ENCODE results near the gene RORB.
A peak's percentile ranks its signal among the peaks of the same experiment; 100 is the strongest.

RORB gene

GRCh38 chr9:74498621-74499095 is 1.5 kb downstream of the RORB start:
- Mint-ChIP-seq H3K4me3 (peak overlapping the region; percentile 79 to 83), H3K27me3 (peaks cover 35 to 52% of the 10 kb centered on the region in 2 donors), H3K9me3 (peaks cover 0 to 3% of the 10 kb centered on the region in 2 donors), H3K4me1 (ENCODE audit: low read depth in 2 of 2) (peaks cover 15 to 16% of the 10 kb centered on the region in 2 donors), H3K36me3 (ENCODE audit: insufficient read depth) (peaks cover 14% of the 10 kb centered on the region), H3K27ac (peak overlapping the region in 1 of 2 donors; percentile 84)
- DNase-seq = no peak
- ATAC-seq (replicated peaks) = no peak

- Mint-ChIP-seq H3K4me1 (ENCODE audit: low read depth in 2 of 2) (peaks cover 15 to 16% of the 10 kb centered on the region in 2 donors), H3K4me3 (peak overlapping the region; percentile 64 to 83), H3K36me3 (ENCODE audit: insufficient read depth) (peaks cover 14% of the 10 kb centered on the region), H3K9me3 (peaks cover 0 to 3% of the 10 kb centered on the region in 2 donors), H3K27me3 (peaks cover 35 to 52% of the 10 kb centered on the region in 2 donors), H3K27ac (no peak overlapping the region)
- no peak for DNase-seq
- no peak for ATAC-seq (replicated peaks)
These were observed 2.0 kb downstream of the RORB start for GRCh38 chr9:74499111-74499601.

GRCh38 chr9:74499770-74500583 is 2.8 kb downstream of the RORB start:
- Mint-ChIP-seq H3K27me3 (peaks cover 35 to 52% of the 10 kb centered on the region in 2 donors), H3K27ac (no peak overlapping the region), H3K4me3 (peak overlapping the region; percentile 64 to 83), H3K36me3 (ENCODE audit: insufficient read depth) (peaks cover 14% of the 10 kb centered on the region), H3K9me3 (peaks cover 0 to 3% of the 10 kb centered on the region in 2 donors), H3K4me1 (ENCODE audit: low read depth in 2 of 2) (peaks cover 15 to 16% of the 10 kb centered on the region in 2 donors)
- no peak for DNase-seq
- ATAC-seq (replicated peaks) = no peak

- Mint-ChIP-seq H3K4me3 (peak overlapping the region in 1 of 2 donors; percentile 83), H3K36me3 (ENCODE audit: insufficient read depth) (peaks cover 14% of the 10 kb centered on the region), H3K27me3 (peaks cover 35 to 52% of the 10 kb centered on the region in 2 donors), H3K4me1 (ENCODE audit: low read depth in 2 of 2) (peaks cover 15 to 16% of the 10 kb centered on the region in 2 donors), H3K9me3 (peaks cover 0 to 3% of the 10 kb centered on the region in 2 donors), H3K27ac (no peak overlapping the region)
- no peak for DNase-seq
- no peak for ATAC-seq (replicated peaks)
These were observed 3.4 kb downstream of the RORB start for GRCh38 chr9:74500584-74500924.

GRCh38 chr9:74501570-74501969 is 4.4 kb downstream of the RORB start:
- ATAC-seq (replicated peaks) = no peak
- no peak overlapping the region for H3K4me3 Mint-ChIP-seq
- peaks cover 35 to 52% of the 10 kb centered on the region in 2 donors for H3K27me3 Mint-ChIP-seq
- H3K27ac Mint-ChIP-seq = no peak overlapping the region
- no peak for DNase-seq
- peaks cover 0 to 3% of the 10 kb centered on the region in 2 donors for H3K9me3 Mint-ChIP-seq
- H3K36me3 Mint-ChIP-seq (ENCODE audit: insufficient read depth) = peaks cover 13% of the 10 kb centered on the region
- peaks cover 12 to 15% of the 10 kb centered on the region in 2 donors for H3K4me1 Mint-ChIP-seq (ENCODE audit: low read depth in 2 of 2)

GRCh38 chr9:74503219-74503618 is 6.1 kb downstream of the RORB start:
- ATAC-seq (replicated peaks) = no peak
- Mint-ChIP-seq H3K27ac (no peak overlapping the region), H3K9me3 (peaks cover 0 to 3% of the 10 kb centered on the region in 2 donors), H3K4me3 (no peak overlapping the region), H3K4me1 (ENCODE audit: low read depth in 2 of 2) (peaks cover 0 to 10% of the 10 kb centered on the region in 2 donors), H3K27me3 (peaks cover 21 to 35% of the 10 kb centered on the region in 2 donors), H3K36me3 (ENCODE audit: insufficient read depth) (peaks cover 7% of the 10 kb centered on the region)
- DNase-seq = no peak

- peaks cover 0 to 3% of the 10 kb centered on the region in 2 donors for H3K9me3 Mint-ChIP-seq
- H3K36me3 Mint-ChIP-seq (ENCODE audit: insufficient read depth) = peaks cover 7% of the 10 kb centered on the region
- peaks cover 18 to 31% of the 10 kb centered on the region in 2 donors for H3K27me3 Mint-ChIP-seq
- peaks cover 0 to 10% of the 10 kb centered on the region in 2 donors for H3K4me1 Mint-ChIP-seq (ENCODE audit: low read depth in 2 of 2)
- no peak for ATAC-seq (replicated peaks)
- H3K4me3 Mint-ChIP-seq = no peak overlapping the region
- no peak for DNase-seq
- H3K27ac Mint-ChIP-seq = no peak overlapping the region
These were observed 6.5 kb downstream of the RORB start for GRCh38 chr9:74503666-74504065.

GRCh38 chr9:74511333-74511732 is 14.2 kb downstream of the RORB start:
- Mint-ChIP-seq H3K9me3 (no peaks in the 10 kb centered on the region), H3K4me1 (ENCODE audit: low read depth in 2 of 2) (no peaks in the 10 kb centered on the region), H3K36me3 (ENCODE audit: insufficient read depth) (no peaks in the 10 kb centered on the region), H3K27me3 (no peaks in the 10 kb centered on the region), H3K27ac (no peak overlapping the region), H3K4me3 (no peak overlapping the region)
- DNase-seq (no peak), ATAC-seq (replicated peaks) (no peak)

GRCh38 chr9:74512416-74512815 is 15.3 kb downstream of the RORB start:
- DNase-seq (no peak), ATAC-seq (replicated peaks) (no peak)
- no peaks in the 10 kb centered on the region for H3K27me3 Mint-ChIP-seq
- no peaks in the 10 kb centered on the region for H3K9me3 Mint-ChIP-seq
- no peaks in the 10 kb centered on the region for H3K4me1 Mint-ChIP-seq (ENCODE audit: low read depth in 2 of 2)
- H3K4me3 Mint-ChIP-seq = no peak overlapping the region
- no peak overlapping the region for H3K27ac Mint-ChIP-seq
- no peaks in the 10 kb centered on the region for H3K36me3 Mint-ChIP-seq (ENCODE audit: insufficient read depth)

- Mint-ChIP-seq H3K36me3 (ENCODE audit: insufficient read depth) (no peaks in the 10 kb centered on the region), H3K9me3 (no peaks in the 10 kb centered on the region), H3K27ac (no peak overlapping the region)
These were observed 16.1 kb downstream of the RORB start for GRCh38 chr9:74513221-74513620.

GRCh38 chr9:74517188-74517587 is 20.1 kb downstream of the RORB start:
- Mint-ChIP-seq H3K9me3 (no peaks in the 10 kb centered on the region), H3K4me1 (ENCODE audit: low read depth in 2 of 2) (no peaks in the 10 kb centered on the region), H3K36me3 (ENCODE audit: insufficient read depth) (no peaks in the 10 kb centered on the region), H3K27me3 (no peaks in the 10 kb centered on the region), H3K27ac (no peak overlapping the region), H3K4me3 (no peak overlapping the region)
- ATAC-seq (replicated peaks) (no peak), DNase-seq (no peak)

More at GRCh38 chr9:74513221-74513620, 16.1 kb downstream of the RORB start:
- no peaks in the 10 kb centered on the region for H3K27me3 Mint-ChIP-seq
- ATAC-seq (replicated peaks) = no peak
- DNase-seq = no peak
- no peaks in the 10 kb centered on the region for H3K4me1 Mint-ChIP-seq (ENCODE audit: low read depth in 2 of 2)
- H3K4me3 Mint-ChIP-seq = no peak overlapping the region

GRCh38 chr9:74519419-74519818 is 22.3 kb downstream of the RORB start:
- Mint-ChIP-seq H3K4me1 (ENCODE audit: low read depth in 2 of 2) (no peaks in the 10 kb centered on the region), H3K27me3 (no peaks in the 10 kb centered on the region), H3K4me3 (no peak overlapping the region), H3K27ac (no peak overlapping the region), H3K36me3 (ENCODE audit: insufficient read depth) (no peaks in the 10 kb centered on the region), H3K9me3 (no peaks in the 10 kb centered on the region)
- ATAC-seq (replicated peaks) (no peak), DNase-seq (no peak)

- Mint-ChIP-seq H3K9me3 (no peaks in the 10 kb centered on the region), H3K4me3 (no peak overlapping the region), H3K27me3 (no peaks in the 10 kb centered on the region), H3K4me1 (ENCODE audit: low read depth in 2 of 2) (no peaks in the 10 kb centered on the region), H3K27ac (no peak overlapping the region), H3K36me3 (ENCODE audit: insufficient read depth) (no peaks in the 10 kb centered on the region)
- no peak for DNase-seq
- ATAC-seq (replicated peaks) = no peak
These were observed 23.9 kb downstream of the RORB start for GRCh38 chr9:74521009-74521408.

- no peak overlapping the region for H3K4me3 Mint-ChIP-seq
- H3K36me3 Mint-ChIP-seq (ENCODE audit: insufficient read depth) = no peaks in the 10 kb centered on the region
- no peaks in the 10 kb centered on the region for H3K27me3 Mint-ChIP-seq
- no peak overlapping the region for H3K27ac Mint-ChIP-seq
- no peaks in the 10 kb centered on the region for H3K4me1 Mint-ChIP-seq (ENCODE audit: low read depth in 2 of 2)
- ATAC-seq (replicated peaks) (no peak), DNase-seq (no peak)
- H3K9me3 Mint-ChIP-seq = peaks cover 0 to 6% of the 10 kb centered on the region in 2 donors
These were observed 27.2 kb downstream of the RORB start for GRCh38 chr9:74524289-74524688.

All from effector memory CD8-positive, alpha-beta T cell (primary cell).